GM10847 (cell line): ENCODE results near the gene POU6F2.

Experiments
- POLR2A ChIP-seq: IDR thresholded peaks from 2 replicates; pipeline ENCODE4 v1.6.1; 2011; ENCODE audit not compliant: insufficient read length; ENCODE audit errors: extremely low read depth

The POU6F2 gene

DNA sequence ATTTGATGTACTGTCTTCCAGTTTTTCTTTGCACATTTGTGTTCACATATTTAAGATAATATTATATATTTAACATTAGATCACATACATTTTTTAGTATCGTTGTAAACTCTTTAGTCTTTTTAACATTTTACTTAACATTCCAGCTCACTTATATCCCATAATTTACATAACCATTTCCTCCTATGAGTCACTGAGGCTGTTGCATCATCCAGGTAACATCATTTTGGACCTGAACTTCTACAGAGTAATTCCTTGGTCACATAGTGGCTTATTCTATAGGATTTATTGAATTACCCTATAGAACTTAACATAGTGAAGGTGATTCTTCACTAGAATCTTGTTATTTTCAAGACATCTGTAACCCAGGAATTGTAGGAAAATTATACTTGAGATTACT, 194.4 kb downstream of the POU6F2 start:
- TF ChIP-seq POLR2A: no peak

- no peak for TF ChIP-seq POLR2A
Observed at GRCh38 chr7:39181398-39181797, 203.7 kb downstream of the POU6F2 start.

DNA sequence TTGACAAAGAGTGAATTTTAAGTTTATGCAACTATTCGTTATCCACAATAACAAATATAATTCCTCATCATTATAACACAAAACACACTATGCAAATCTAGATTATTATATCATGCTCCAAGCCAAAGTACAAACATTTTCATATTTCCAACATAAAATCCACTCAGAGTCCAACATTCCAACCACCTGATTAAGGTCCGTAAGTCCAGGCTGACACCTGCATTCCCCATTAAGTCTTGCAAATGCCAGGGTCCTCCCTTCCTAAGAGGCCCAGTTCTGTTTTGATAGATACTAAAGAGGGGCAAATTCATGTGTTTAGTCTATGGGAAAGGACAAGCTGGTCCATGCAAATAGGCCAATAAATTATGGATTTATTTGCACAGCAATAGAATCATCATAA, 206.1 kb downstream of the POU6F2 start:
- TF ChIP-seq POLR2A: no peak

DNA sequence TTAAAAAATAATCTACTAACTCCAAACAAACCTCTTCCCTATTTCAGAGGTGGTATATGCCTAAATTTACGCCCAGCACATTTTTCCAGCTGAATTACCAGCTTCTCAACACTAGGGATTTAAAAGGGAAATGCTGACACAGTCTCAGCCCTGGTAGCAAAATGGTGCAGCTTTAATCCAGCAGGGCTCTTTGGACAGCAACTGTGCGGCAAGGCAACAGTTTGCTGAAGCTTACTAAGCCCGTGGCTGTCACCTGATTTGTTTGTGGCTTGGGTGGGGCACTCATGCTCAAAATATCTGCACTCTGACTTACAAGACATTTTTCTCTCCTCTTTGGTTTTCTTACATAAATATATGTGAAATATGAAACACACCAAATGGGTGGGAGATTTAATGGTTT, 206.7 kb downstream of the POU6F2 start:
- no peak for TF ChIP-seq POLR2A

DNA sequence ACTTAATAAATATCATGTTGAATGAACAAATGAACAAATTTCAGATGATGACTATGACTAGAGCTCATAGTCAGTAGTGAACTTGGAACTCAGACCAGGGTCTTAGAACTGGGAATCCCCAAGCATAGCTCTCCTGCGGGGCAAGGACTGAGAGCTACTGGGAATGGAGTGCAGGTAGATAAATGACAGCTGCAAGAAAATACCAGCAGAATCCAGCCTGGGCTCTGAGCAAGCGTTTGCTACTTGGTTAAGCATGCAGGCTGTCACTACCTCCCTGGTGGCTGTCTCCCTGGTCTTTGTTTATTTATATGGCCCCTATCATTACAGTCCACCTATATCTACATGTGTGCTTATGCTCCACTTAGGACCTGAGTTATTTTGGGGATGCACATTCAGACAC, 208.4 kb downstream of the POU6F2 start:
- TF ChIP-seq POLR2A: no peak

DNA sequence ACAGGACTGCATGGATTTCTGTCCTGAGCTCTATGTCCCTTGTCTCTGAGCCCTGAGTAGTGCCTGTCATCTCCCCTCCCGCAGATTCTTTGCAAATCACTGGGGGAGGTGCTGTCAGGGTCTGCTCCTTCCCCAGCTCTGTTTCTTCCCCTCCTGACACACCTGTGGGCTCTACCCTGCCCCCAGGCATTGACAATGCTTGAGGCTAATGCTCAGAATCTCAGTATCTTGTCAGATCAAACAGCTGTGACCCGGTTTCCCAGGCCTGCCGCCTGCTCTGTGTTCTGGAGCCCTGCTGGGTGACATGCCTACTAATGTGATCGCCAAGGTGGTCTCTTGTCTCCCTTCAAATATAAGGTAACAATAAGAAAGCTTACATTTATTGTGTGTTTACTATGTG, 209.0 kb downstream of the POU6F2 start:
- no peak for TF ChIP-seq POLR2A

GRCh38 chr7:39187130-39187529, 209.4 kb downstream of the POU6F2 start:
- no peak for TF ChIP-seq POLR2A

DNA sequence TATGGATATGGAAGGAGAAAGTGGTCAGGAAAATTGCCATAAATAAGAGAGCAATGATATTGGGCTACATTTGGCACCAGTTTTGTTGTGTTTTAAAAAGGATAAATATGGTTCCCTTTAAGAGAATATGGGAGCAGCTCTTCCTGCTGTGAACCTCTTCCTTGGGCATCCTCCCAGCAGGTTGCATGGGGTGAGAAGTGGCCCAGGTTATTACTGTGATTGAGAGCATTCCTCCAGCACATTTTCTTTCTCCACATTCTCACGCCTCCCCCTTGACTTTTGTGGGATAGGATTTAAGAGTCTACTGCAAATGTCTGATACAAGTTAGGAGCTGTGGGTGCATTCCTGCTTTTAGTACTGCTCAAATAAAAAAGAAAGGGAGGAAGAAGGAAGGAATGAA, 214.8 kb downstream of the POU6F2 start:
- no peak for TF ChIP-seq POLR2A

GRCh38 chr7:39195967-39196366, 218.3 kb downstream of the POU6F2 start:
- no peak for TF ChIP-seq POLR2A

- no peak for TF ChIP-seq POLR2A
Observed at GRCh38 chr7:39197831-39198230, 220.1 kb downstream of the POU6F2 start.

- no peak for TF ChIP-seq POLR2A
Observed at GRCh38 chr7:39198556-39198955, 220.8 kb downstream of the POU6F2 start.

- no peak for TF ChIP-seq POLR2A
Observed at GRCh38 chr7:39199006-39199405, 221.3 kb downstream of the POU6F2 start.

- TF ChIP-seq POLR2A: no peak
Observed at GRCh38 chr7:39199951-39200350, 222.2 kb downstream of the POU6F2 start.

DNA sequence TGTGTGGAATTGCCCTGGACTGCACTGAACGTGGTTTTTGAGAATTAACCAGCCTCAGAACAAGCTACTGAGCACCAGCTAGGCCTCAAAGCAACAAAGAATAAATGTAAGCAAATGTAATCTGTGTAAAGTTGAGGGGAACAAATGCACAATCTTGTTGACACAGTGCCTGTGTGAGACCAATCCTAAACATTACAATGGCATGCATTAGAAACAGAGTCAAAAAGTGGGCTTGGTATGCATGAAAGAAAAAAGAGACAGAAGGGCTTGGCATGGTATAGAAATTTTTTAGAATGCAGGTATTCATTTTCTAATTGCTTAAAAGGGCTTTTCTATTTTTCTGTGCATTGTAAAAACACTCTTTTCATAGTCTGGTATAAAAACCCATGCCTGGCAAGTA, 224.3 kb downstream of the POU6F2 start:
- no peak for TF ChIP-seq POLR2A

- no peak for TF ChIP-seq POLR2A
Observed at GRCh38 chr7:39210362-39210761, 232.7 kb downstream of the POU6F2 start.

DNA sequence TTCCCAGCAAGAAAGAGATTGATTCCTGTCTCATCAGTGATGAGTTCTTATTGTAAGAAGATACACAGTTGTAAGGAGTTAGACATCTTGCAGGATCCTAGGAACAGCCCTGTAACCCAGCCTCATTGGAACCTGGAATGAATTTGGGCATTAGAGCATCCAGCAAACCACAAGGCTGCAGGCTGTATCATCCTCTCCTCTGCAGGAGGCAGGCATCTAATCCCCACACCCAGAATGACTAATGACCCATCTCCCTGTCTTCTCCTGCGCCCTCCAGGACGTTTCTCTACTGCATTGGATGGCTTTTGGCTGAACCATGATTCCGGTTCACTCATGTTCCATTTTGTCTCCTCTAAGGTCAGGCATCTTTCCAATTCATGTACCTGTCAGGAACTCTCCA, 233.9 kb downstream of the POU6F2 start:
- TF ChIP-seq POLR2A: no peak

DNA sequence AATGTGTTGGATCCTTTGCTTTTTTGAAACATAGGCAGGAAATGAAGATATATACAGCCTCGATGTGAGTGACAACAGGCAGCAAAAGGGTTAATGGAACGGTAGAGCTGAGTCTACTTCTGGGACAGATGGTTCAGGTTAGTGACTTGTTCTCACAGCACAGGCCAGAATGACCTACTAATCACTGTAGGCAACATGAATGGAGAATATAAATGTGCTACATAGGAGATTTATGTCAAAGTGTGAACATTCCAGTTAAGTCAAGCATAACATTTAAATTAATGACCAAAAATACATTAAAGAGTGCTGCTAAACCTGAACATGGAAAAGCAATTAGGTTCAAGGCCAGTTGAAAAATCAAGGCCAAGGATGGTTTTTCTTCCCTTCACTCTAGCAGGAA, 235.2 kb downstream of the POU6F2 start:
- TF ChIP-seq POLR2A: no peak

DNA sequence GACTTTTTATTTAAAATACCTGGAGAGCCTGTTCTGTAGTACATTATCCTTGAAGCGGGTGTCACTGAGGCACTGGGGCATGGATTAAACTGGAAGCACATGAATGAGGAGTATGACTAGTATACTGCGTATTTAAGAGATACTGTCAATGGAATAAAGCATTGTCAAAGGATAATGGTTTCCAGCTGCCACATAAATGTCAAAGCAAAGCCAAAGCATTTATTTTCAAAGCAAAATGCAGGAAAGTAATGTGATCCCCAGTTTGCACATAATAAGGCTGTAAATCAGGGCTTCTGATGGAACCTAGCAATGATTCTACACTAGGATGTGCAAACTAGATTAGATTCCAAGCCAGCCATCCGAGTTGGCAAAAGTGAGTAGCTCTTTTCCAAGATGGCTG, 240.1 kb downstream of the POU6F2 start:
- no peak for TF ChIP-seq POLR2A
